Ecto neural progenitor cell (in vitro differentiated cells): ENCODE results near the gene NPPA.

Source experiments
- DNase-seq: peaks from one replicate; pipeline ENCODE4 v3.0.0-alpha.2; 2018; ENCODE audit warnings: low spot score

The NPPA gene

GRCh38 chr1:11874258-11874562 is 26.6 kb upstream of the NPPA start:
- no peak for DNase-seq

GRCh38 chr1:11873395-11874257 is 26.0 kb upstream of the NPPA start:
- DNase-seq: no peak

GRCh38 chr1:11872545-11872944 is 25.0 kb upstream of the NPPA start:
- no peak for DNase-seq

GRCh38 chr1:11869650-11870207 is 22.1 kb upstream of the NPPA start:
- no peak for DNase-seq

GRCh38 chr1:11869104-11869503 is 21.5 kb upstream of the NPPA start:
- DNase-seq: no peak

GRCh38 chr1:11868331-11868980 is 20.9 kb upstream of the NPPA start:
- no peak for DNase-seq

GRCh38 chr1:11862890-11863289 is 15.3 kb upstream of the NPPA start:
- DNase-seq: no peak

GRCh38 chr1:11860587-11860986 is 13.0 kb upstream of the NPPA start:
- no peak for DNase-seq

GRCh38 chr1:11860083-11860482 is 12.5 kb upstream of the NPPA start:
- no peak for DNase-seq

GRCh38 chr1:11858968-11859871 is 11.6 kb upstream of the NPPA start:
- DNase-seq: peak; percentile 91

GRCh38 chr1:11858613-11858967 is 11.0 kb upstream of the NPPA start, which contains the start of gene NPPB:
Gene NPPB (minus strand): TSS chr1:11858945. CDS start chr1:11858833, 112 bp downstream.
- no peak for DNase-seq

GRCh38 chr1:11858158-11858557 is 10.6 kb upstream of the NPPA start:
- no peak for DNase-seq

- no peak for DNase-seq
Observed at GRCh38 chr1:11857164-11857851, 9.7 kb upstream of the NPPA start.

- DNase-seq: no peak
Observed at GRCh38 chr1:11856698-11857097, 9.1 kb upstream of the NPPA start.

GRCh38 chr1:11855430-11855829 is 7.8 kb upstream of the NPPA start:
- no peak for DNase-seq

GRCh38 chr1:11854519-11854918 is 6.9 kb upstream of the NPPA start:
- no peak for DNase-seq

GRCh38 chr1:11851180-11851579 is 3.6 kb upstream of the NPPA start:
- no peak for DNase-seq

GRCh38 chr1:11850156-11850555 is 2.6 kb upstream of the NPPA start:
- no peak for DNase-seq

- no peak for DNase-seq
Observed at GRCh38 chr1:11848373-11848700, 754 bp upstream of the NPPA start.

GRCh38 chr1:11845641-11846335 is 1.8 kb downstream of the NPPA start:
- DNase-seq: no peak
